Endothelial cell of umbilical vein (primary cell): ENCODE results near the gene SRGAP3. TPM values are rescaled to one million over a fixed set of nuclear protein-coding genes. Genes with fewer than 3 reads are reported as not detected.

Source experiments
- BruUV-seq: library from RNA; stranded (reverse); fragments of 400-500 nt; replicated peaks from 2 replicates; lab custom pipeline; 2021; lab: Mats Ljungman, UMichigan
- CTCF ChIA-PET: fragments of 300-600, 350-600 bp; sonication (Branson Sonifier 250); formaldehyde crosslinking; loops from one replicate; lab custom pipeline; 2021; ENCODE audit warnings: antibody characterized with exemption, inconsistent platforms; lab: Charles Lee
- POLR2A ChIA-PET: fragments of 300-600, 350-600 bp; sonication (Branson Sonifier 250); formaldehyde crosslinking; loops from one replicate; lab custom pipeline; 2021; ENCODE audit warnings: antibody characterized with exemption, inconsistent platforms; lab: Charles Lee
- DNase-seq: peaks from one replicate; pipeline ENCODE4 v3.0.0-alpha.2; 2011; ENCODE audit warnings: low read depth, low spot score
- FAIRE-seq: peaks from 2 replicates; lab custom pipeline; 2011; peaks lifted over from hg19 to GRCh38; lab: Jason Lieb, UNC
- H2AFZ ChIP-seq: 2 replicates; pipeline ENCODE4 v1.6.0; 2012; ENCODE audit warnings: low read depth, low read length, control low read depth, inconsistent platforms
- H3K27ac ChIP-seq: 2 replicates; pipeline ENCODE4 v1.5.1; 2011; ENCODE audit warnings: low read depth, mild to moderate bottlenecking, control low read depth, low read length, moderate library complexity; ENCODE audit not compliant: insufficient read depth
- H3K27me3 ChIP-seq, 2 experiments: 2 replicates each; pipeline versions ENCODE4 v1.6.0 to v1.6.1; 2011; ENCODE audit warnings: low read length in 2 of 2, mixed read lengths in 1 of 2; ENCODE audit not compliant: control insufficient read depth in 2 of 2, insufficient read depth in 2 of 2
- H3K36me3 ChIP-seq, 2 experiments: 2 replicates in 1 of 2; 3 replicates in 1 of 2; pipeline ENCODE4 v1.5.1; 2011; ENCODE audit warnings: low read length in 2 of 2, mild to moderate bottlenecking in 1 of 2, moderate library complexity in 1 of 2; ENCODE audit not compliant: control insufficient read depth in 2 of 2, insufficient read depth in 2 of 2; ENCODE audit errors: extremely low read depth in 1 of 2
- H3K4me1 ChIP-seq: 3 replicates; pipeline ENCODE4 v1.5.1; 2011; ENCODE audit warnings: mild to moderate bottlenecking, low read length; ENCODE audit not compliant: control insufficient read depth, insufficient read depth; ENCODE audit errors: extremely low read depth
- H3K4me2 ChIP-seq: 2 replicates; pipeline ENCODE4 v1.6.1; 2011; ENCODE audit warnings: low read length, control low read depth, mixed read lengths; ENCODE audit not compliant: insufficient read depth
- H3K4me3 ChIP-seq, 3 experiments: fragments of 200-600 bp in 1 of 3; sonication (generic), shearing (Covaris generic) in 1 of 3; replicated peaks in 1 of 3; 2 replicates each; pipeline ENCODE4 v1.5.1; 2011 to 2016; ENCODE audit warnings: control low read depth in 3 of 3, low read length in 3 of 3, mild to moderate bottlenecking in 2 of 3, inconsistent platforms in 1 of 3, low read depth in 1 of 3, moderate library complexity in 1 of 3; ENCODE audit not compliant: insufficient read depth in 1 of 3
- H3K79me2 ChIP-seq: 2 replicates; pipeline ENCODE4 v1.6.0; 2012; ENCODE audit warnings: low read length, inconsistent platforms; ENCODE audit not compliant: control insufficient read depth, insufficient read depth
- H3K9ac ChIP-seq: replicated peaks from 2 replicates; pipeline ENCODE3; 2011; ENCODE audit warnings: low read length, control low read depth; ENCODE audit not compliant: insufficient read depth; ENCODE audit errors: extremely low read depth
- H3K9me1 ChIP-seq: replicated peaks from 3 replicates; pipeline ENCODE4 v1.6.0; 2011; ENCODE audit warnings: mild to moderate bottlenecking, low read length; ENCODE audit not compliant: control insufficient read depth, insufficient read depth; ENCODE audit errors: extremely low read depth
- H3K9me3 ChIP-seq: replicated peaks from 2 replicates; pipeline ENCODE4 v1.5.1; 2012; ENCODE audit warnings: low read length, inconsistent platforms; ENCODE audit not compliant: control insufficient read depth, insufficient read depth
- H4K20me1 ChIP-seq: replicated peaks from 2 replicates; pipeline ENCODE3; 2011; ENCODE audit warnings: mild to moderate bottlenecking, low read length; ENCODE audit not compliant: control insufficient read depth, insufficient read depth; ENCODE audit errors: extremely low read depth
- CTCF ChIP-seq, 2 donors: IDR thresholded peaks; 1 replicate in 1 of 2; 2 replicates in 1 of 2; pipeline ENCODE4 v1.5.1; 2011; ENCODE audit warnings: low read length in 2 of 2, mild to moderate bottlenecking in 2 of 2, moderate library complexity in 2 of 2, control low read depth in 1 of 2, inconsistent platforms in 1 of 2, low read depth in 1 of 2; ENCODE audit not compliant: insufficient read depth in 1 of 2; ENCODE audit errors: extremely low read depth in 1 of 2
- EZH2 ChIP-seq: IDR thresholded peaks from 2 replicates; pipeline ENCODE4 v1.6.1; 2012; ENCODE audit warnings: borderline replicate concordance, low read depth, mild to moderate bottlenecking, moderate library complexity, low read length, inconsistent platforms; ENCODE audit not compliant: severe bottlenecking
- FOS ChIP-seq: IDR thresholded peaks from 2 replicates; pipeline ENCODE4 v1.6.1; 2011; ENCODE audit warnings: mild to moderate bottlenecking, low read length, moderate library complexity, borderline replicate concordance; ENCODE audit not compliant: insufficient read depth
- GATA2 ChIP-seq: IDR thresholded peaks from 2 replicates; pipeline ENCODE4 v1.7.0; 2011; ENCODE audit warnings: low read depth, mild to moderate bottlenecking, moderate library complexity, mixed read lengths, low read length; ENCODE audit not compliant: insufficient read length, insufficient read depth
- JUN ChIP-seq: IDR thresholded peaks from 2 replicates; pipeline ENCODE4 v1.6.1; 2011; ENCODE audit warnings: borderline replicate concordance, low read depth; ENCODE audit not compliant: insufficient read length, insufficient read depth
- MYC ChIP-seq: IDR thresholded peaks from one replicate; pipeline ENCODE4 v1.6.1; 2011; ENCODE audit warnings: mild to moderate bottlenecking, low read depth, low read length
- POLR2AphosphoS5 ChIP-seq: IDR thresholded peaks from 2 replicates; pipeline ENCODE4 v1.6.1; 2012; ENCODE audit warnings: low read depth, mild to moderate bottlenecking, control low read depth, low read length, moderate library complexity; ENCODE audit not compliant: insufficient read depth
- dilution Hi-C: fragments of 300-500 bp; cut with MboI; formaldehyde crosslinking; loops from one replicate; pipeline ENCODE4 v1.15.0; 2019; ENCODE audit warnings: low sequenced_read_pairs; ENCODE audit not compliant: extremely low pct_ligation_motif_present
- intact Hi-C: fragments of 100-400 bp; cut with micrococcal nuclease; formaldehyde crosslinking; loops from one replicate; pipeline ENCODE4 v1.10.0; 2022
- polyA plus RNA-seq, 4 experiments: library from polyadenylated mRNA; depleted of rRNA in 3 of 4; stranded (reverse) in 3 of 4; unstranded in 1 of 4; fragments of >200 nt; gene quantifications; 2 replicates each; pipeline versions ENCODE4 v1.2.1 to v1.2.3, GENCODE V29; 2011 to 2012; ENCODE audit warnings: missing spikeins in 1 of 4
- total RNA-seq: library from RNA; stranded (reverse); gene quantifications from 2 replicates; pipeline ENCODE4 v1.2.3, GENCODE V29; 2021

SRGAP3 gene
- total and polyA plus RNA-seq, 2 donors (not counting 3 experiments of a cell fraction or from before 2014, with no cell fraction given): 0.06 TPM; not detected in 1

- H3K27me3 ChIP-seq: no peaks in the 10 kb centered on the region
- BruUV-seq: no TSS peak
- H3K4me2 ChIP-seq: no peak overlapping the region
- no peak for FAIRE-seq
- TF ChIP-seq MYC: no peak
- no peak for TF ChIP-seq POLR2AphosphoS5
- no peak for TF ChIP-seq GATA2
- TF ChIP-seq JUN: no peak
- TF ChIP-seq FOS: no peak
- no peak for TF ChIP-seq EZH2
- TF ChIP-seq CTCF (IDR thresholded peaks at IDR 0.05; ENCODE audit: extremely low read depth in 1 of 2, insufficient read depth in 1 of 2, low read depth in 1 of 2, low read length in 2 of 2): no peak
- ChIA-PET POLR2A (no interaction called here), CTCF (interaction anchor here (1.0 to 1.2 kb wide), 2 partner anchors 22 to 292 kb away, joined by 3 to 6 read pairs; no protein-coding TSS in a partner anchor)
- no peaks in the 10 kb centered on the region for H3K9me1 ChIP-seq
- no peaks in the 10 kb centered on the region for H3K9me3 ChIP-seq
- no peak overlapping the region for H3K9ac ChIP-seq
- H2AFZ ChIP-seq: no peak overlapping the region
- no peaks in the 10 kb centered on the region for H3K79me2 ChIP-seq
- H3K4me3 ChIP-seq: no peak overlapping the region
- no peak overlapping the region for H3K27ac ChIP-seq
- H4K20me1 ChIP-seq: no peaks in the 10 kb centered on the region
- no peak for DNase-seq
- intact Hi-C loops: no loop called here
- dilution Hi-C loops: no loop called here
- H3K4me1 ChIP-seq: no peaks in the 10 kb centered on the region
- no peaks in the 10 kb centered on the region for H3K36me3 ChIP-seq
These were observed 239.4 kb downstream of the SRGAP3 start for GRCh38 chr3:9009976-9010545.
